ENCODE data around the gene HADHB. TPM values are rescaled to one million over a fixed set of nuclear protein-coding genes. Genes with fewer than 3 reads are reported as not detected.
A peak's percentile ranks its signal among the peaks of the same experiment; 100 is the strongest.

Gene HADHB
- total and polyA plus RNA-seq, 2 of the 13 experiments (the other 11 are each of a cell fraction or from before 2014, with no cell fraction given), result 112 to 238 TPM

DNA sequence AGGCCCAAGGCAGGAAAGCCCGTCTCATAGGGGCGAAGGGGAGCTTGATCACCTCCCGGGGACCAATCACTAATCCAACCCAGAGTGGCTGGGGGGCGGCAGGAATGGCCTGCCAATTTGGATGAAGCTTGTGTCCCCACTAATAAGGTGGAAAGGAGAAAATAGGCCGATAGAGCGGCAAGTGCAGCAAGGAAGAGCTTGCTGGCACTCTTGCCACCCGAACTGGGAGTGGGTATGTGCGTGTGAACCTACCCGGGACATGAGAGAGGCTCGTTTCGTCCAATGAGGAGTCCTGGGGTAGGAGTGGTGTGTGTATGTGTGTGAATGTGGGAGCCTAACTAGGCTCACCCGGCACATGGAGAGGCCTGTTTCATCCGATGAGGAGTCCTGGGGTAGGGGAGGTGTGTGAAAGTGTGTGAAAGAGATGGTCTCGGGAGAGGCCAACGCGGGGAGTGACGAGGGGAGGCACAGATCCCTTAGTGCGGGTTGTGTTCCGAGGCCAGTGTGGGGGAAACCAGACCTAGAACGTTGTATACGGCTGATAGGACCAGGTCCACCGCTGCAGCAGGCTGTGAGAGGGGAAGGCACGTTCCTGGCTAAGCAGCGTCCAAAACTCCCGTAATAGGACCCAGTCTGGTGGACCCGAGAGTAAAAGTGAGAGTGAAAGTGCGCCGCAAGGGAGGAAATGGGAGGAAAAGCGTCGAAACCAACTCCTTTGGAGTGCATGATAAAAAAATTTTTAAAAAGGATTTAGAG lies 54.1 kb downstream of the HADHB start (continued):
- TF ChIP-seq, protein P1, sequence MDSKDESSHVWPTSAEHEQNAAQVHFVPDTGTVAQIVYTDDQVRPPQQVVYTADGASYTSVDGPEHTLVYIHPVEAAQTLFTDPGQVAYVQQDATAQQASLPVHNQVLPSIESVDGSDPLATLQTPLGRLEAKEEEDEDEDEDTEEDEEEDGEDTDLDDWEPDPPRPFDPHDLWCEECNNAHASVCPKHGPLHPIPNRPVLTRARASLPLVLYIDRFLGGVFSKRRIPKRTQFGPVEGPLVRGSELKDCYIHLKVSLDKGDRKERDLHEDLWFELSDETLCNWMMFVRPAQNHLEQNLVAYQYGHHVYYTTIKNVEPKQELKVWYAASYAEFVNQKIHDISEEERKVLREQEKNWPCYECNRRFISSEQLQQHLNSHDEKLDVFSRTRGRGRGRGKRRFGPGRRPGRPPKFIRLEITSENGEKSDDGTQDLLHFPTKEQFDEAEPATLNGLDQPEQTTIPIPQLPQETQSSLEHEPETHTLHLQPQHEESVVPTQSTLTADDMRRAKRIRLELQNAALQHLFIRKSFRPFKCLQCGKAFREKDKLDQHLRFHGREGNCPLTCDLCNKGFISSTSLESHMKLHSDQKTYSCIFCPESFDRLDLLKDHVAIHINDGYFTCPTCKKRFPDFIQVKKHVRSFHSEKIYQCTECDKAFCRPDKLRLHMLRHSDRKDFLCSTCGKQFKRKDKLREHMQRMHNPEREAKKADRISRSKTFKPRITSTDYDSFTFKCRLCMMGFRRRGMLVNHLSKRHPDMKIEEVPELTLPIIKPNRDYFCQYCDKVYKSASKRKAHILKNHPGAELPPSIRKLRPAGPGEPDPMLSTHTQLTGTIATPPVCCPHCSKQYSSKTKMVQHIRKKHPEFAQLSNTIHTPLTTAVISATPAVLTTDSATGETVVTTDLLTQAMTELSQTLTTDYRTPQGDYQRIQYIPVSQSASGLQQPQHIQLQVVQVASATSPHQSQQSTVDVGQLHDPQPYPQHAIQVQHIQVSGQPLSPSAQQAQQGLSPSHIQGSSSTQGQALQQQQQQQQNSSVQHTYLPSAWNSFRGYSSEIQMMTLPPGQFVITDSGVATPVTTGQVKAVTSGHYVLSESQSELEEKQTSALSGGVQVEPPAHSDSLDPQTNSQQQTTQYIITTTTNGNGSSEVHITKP (CRISPR knock-in tag; IDR thresholded peaks at IDR 0.05; ENCODE audit: low read depth), result peak; percentile 61; the same call in 1 of the 2 replicates
- TF ChIP-seq, protein P2, sequence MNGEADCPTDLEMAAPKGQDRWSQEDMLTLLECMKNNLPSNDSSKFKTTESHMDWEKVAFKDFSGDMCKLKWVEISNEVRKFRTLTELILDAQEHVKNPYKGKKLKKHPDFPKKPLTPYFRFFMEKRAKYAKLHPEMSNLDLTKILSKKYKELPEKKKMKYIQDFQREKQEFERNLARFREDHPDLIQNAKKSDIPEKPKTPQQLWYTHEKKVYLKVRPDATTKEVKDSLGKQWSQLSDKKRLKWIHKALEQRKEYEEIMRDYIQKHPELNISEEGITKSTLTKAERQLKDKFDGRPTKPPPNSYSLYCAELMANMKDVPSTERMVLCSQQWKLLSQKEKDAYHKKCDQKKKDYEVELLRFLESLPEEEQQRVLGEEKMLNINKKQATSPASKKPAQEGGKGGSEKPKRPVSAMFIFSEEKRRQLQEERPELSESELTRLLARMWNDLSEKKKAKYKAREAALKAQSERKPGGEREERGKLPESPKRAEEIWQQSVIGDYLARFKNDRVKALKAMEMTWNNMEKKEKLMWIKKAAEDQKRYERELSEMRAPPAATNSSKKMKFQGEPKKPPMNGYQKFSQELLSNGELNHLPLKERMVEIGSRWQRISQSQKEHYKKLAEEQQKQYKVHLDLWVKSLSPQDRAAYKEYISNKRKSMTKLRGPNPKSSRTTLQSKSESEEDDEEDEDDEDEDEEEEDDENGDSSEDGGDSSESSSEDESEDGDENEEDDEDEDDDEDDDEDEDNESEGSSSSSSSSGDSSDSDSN (CRISPR knock-in tag; IDR thresholded peaks at IDR 0.05), result peak; percentile 53
- TF ChIP-seq ZSCAN21 (CRISPR knock-in tag; IDR thresholded peaks at IDR 0.05; ENCODE audit: borderline replicate concordance) (peak; percentile 34; the same call in 1 of the 2 replicates), RFXAP (CRISPR knock-in tag; IDR thresholded peaks at IDR 0.05; ENCODE audit: borderline replicate concordance) (0 out of 2 replicates have a peak, but pooled peaks have one; percentile 32), KMT2A (CRISPR knock-in tag; IDR thresholded peaks at IDR 0.05) (peak; percentile 24), GLI4 (CRISPR knock-in tag; IDR thresholded peaks at IDR 0.05; ENCODE audit: borderline replicate concordance) (0 out of 2 replicates have a peak, but pooled peaks have one; percentile 47), DMAP1 (CRISPR knock-in tag; IDR thresholded peaks at IDR 0.05) (peak; percentile 54; the same call in 1 of the 2 replicates), EP300 (IDR thresholded peaks at IDR 0.05; ENCODE audit: low read depth in 2 of 2, low read length in 2 of 2) (no peak), EP300 (CRISPR knock-in tag; IDR thresholded peaks at IDR 0.05; ENCODE audit: borderline replicate concordance) (no peak), ZSCAN29 (CRISPR knock-in tag; conservative IDR thresholded peaks at IDR 0.05) (peak; percentile 74; the same call in 1 of the 2 replicates), KDM5A (IDR thresholded peaks at IDR 0.05; ENCODE audit: borderline replicate concordance, low read length) (no peak), HOXA3 (CRISPR knock-in tag; IDR thresholded peaks at IDR 0.05) (peak; percentile 14; the same call in 1 of the 2 replicates)
- TF ChIP-seq, protein P3, sequence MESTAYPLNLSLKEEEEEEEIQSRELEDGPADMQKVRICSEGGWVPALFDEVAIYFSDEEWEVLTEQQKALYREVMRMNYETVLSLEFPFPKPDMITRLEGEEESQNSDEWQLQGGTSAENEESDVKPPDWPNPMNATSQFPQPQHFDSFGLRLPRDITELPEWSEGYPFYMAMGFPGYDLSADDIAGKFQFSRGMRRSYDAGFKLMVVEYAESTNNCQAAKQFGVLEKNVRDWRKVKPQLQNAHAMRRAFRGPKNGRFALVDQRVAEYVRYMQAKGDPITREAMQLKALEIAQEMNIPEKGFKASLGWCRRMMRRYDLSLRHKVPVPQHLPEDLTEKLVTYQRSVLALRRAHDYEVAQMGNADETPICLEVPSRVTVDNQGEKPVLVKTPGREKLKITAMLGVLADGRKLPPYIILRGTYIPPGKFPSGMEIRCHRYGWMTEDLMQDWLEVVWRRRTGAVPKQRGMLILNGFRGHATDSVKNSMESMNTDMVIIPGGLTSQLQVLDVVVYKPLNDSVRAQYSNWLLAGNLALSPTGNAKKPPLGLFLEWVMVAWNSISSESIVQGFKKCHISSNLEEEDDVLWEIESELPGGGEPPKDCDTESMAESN (CRISPR knock-in tag; conservative IDR thresholded peaks at IDR 0.05), result no peak
- TF ChIP-seq, protein P4, sequence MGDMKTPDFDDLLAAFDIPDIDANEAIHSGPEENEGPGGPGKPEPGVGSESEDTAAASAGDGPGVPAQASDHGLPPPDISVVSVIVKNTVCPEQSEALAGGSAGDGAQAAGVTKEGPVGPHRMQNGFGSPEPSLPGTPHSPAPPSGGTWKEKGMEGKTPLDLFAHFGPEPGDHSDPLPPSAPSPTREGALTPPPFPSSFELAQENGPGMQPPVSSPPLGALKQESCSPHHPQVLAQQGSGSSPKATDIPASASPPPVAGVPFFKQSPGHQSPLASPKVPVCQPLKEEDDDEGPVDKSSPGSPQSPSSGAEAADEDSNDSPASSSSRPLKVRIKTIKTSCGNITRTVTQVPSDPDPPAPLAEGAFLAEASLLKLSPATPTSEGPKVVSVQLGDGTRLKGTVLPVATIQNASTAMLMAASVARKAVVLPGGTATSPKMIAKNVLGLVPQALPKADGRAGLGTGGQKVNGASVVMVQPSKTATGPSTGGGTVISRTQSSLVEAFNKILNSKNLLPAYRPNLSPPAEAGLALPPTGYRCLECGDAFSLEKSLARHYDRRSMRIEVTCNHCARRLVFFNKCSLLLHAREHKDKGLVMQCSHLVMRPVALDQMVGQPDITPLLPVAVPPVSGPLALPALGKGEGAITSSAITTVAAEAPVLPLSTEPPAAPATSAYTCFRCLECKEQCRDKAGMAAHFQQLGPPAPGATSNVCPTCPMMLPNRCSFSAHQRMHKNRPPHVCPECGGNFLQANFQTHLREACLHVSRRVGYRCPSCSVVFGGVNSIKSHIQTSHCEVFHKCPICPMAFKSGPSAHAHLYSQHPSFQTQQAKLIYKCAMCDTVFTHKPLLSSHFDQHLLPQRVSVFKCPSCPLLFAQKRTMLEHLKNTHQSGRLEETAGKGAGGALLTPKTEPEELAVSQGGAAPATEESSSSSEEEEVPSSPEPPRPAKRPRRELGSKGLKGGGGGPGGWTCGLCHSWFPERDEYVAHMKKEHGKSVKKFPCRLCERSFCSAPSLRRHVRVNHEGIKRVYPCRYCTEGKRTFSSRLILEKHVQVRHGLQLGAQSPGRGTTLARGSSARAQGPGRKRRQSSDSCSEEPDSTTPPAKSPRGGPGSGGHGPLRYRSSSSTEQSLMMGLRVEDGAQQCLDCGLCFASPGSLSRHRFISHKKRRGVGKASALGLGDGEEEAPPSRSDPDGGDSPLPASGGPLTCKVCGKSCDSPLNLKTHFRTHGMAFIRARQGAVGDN (CRISPR knock-in tag; IDR thresholded peaks at IDR 0.05), result peak; percentile 82
